HCT116 (cell line): ENCODE results near the gene APOLD1. TPM values are rescaled to one million over a fixed set of nuclear protein-coding genes. Genes with fewer than 3 reads are reported as not detected.

Source experiments
- ATAC-seq: fragments of 200-7000 bp; cut with Tn5 transposase; 2 replicates; pipeline ENCODE4 v1.9.1; 2020; ENCODE audit warnings: mild to moderate bottlenecking, moderate library complexity
- BruUV-seq: library from RNA; stranded (reverse); fragments of 400-500 nt; replicated peaks from 2 replicates; lab custom pipeline; 2021; lab: Mats Ljungman, UMichigan
- CTCF ChIA-PET: fragments of 300-600 bp; sonication (Branson Sonifier 250); formaldehyde crosslinking; loops from one replicate; lab custom pipeline; 2021; ENCODE audit warnings: antibody characterized with exemption; lab: Charles Lee
- POLR2A ChIA-PET: fragments of 300-600, 350-600 bp; sonication (Branson Sonifier 250); formaldehyde crosslinking; loops from one replicate; lab custom pipeline; 2021; ENCODE audit warnings: antibody characterized with exemption; lab: Charles Lee
- RAD21 ChIA-PET, 2 experiments: fragments of 300-600 bp; sonication (Branson Sonifier 250); formaldehyde crosslinking; loops; one replicate each; lab custom pipeline; 2023; ENCODE audit warnings: low total read pairs in 2 of 2; ENCODE audit not compliant: uncharacterized antibody in 2 of 2, unreplicated experiment in 2 of 2, low non-redundant PET in 1 of 2; lab: Charles Lee
- DNase-seq: peaks from one replicate; pipeline ENCODE4 v3.0.0-alpha.2; 2010; ENCODE audit warnings: low read depth, low spot score
- H2AFZ ChIP-seq: fragments of 200-600 bp; shearing (Covaris generic), sonication (generic); 2 replicates; pipeline ENCODE4 v1.6.1; 2017; ENCODE audit warnings: low read depth, mixed run types, mixed read lengths, antibody characterized with exemption, low read length; ENCODE audit not compliant: poor library complexity, severe bottlenecking
- H3K27ac ChIP-seq: 2 replicates; pipeline ENCODE4 v1.5.1; 2012; ENCODE audit warnings: low read depth, low read length
- H3K27me3 ChIP-seq: fragments of 200-600 bp; sonication (generic); 2 replicates; pipeline ENCODE4 v1.6.1; 2016; ENCODE audit warnings: mixed run types, low read length, mixed read lengths; ENCODE audit not compliant: insufficient read depth
- H3K36me3 ChIP-seq, 2 experiments: fragments of 200-500 bp in 1 of 2; fragments of 200-600 bp in 1 of 2; sonication (Bioruptor generic) in 1 of 2; sonication (generic) in 1 of 2; 2 replicates each; pipeline versions ENCODE4 v1.5.1 to v1.6.1; 2014 to 2016; ENCODE audit warnings: low read length in 2 of 2, inconsistent platforms in 1 of 2, mixed read lengths in 1 of 2, mixed run types in 1 of 2; ENCODE audit not compliant: insufficient read depth in 2 of 2, control insufficient read depth in 1 of 2
- H3K4me1 ChIP-seq, 2 experiments: fragments of 200-600 bp in 1 of 2; sonication (generic) in 1 of 2; 2 replicates each; pipeline versions ENCODE4 v1.5.1 to v1.6.1; 2012 to 2017; ENCODE audit warnings: low read length in 2 of 2, inconsistent platforms in 1 of 2, mild to moderate bottlenecking in 1 of 2, mixed read lengths in 1 of 2, mixed run types in 1 of 2, moderate library complexity in 1 of 2; ENCODE audit not compliant: insufficient read depth in 2 of 2, control insufficient read depth in 1 of 2
- H3K4me2 ChIP-seq: fragments of 200-600 bp; sonication (generic); 2 replicates; pipeline ENCODE4 v1.6.1; 2017; ENCODE audit warnings: mixed run types, low read length, mixed read lengths
- H3K4me3 ChIP-seq, 2 experiments: fragments of 200-600 bp in 1 of 2; sonication (generic) in 1 of 2; replicated peaks in 1 of 2; 2 replicates each; pipeline ENCODE4 v1.5.1; 2011 to 2016; ENCODE audit warnings: low read length in 2 of 2, control low read depth in 1 of 2, low read depth in 1 of 2, mild to moderate bottlenecking in 1 of 2, mixed read lengths in 1 of 2, mixed run types in 1 of 2
- H3K79me2 ChIP-seq: fragments of 200-600 bp; sonication (generic); 2 replicates; pipeline ENCODE4 v1.6.1; 2017; ENCODE audit warnings: mild to moderate bottlenecking, mixed run types, low read length, moderate library complexity, mixed read lengths; ENCODE audit not compliant: insufficient read depth
- H3K9ac ChIP-seq: fragments of 200-600 bp; sonication (generic); 2 replicates; pipeline ENCODE4 v1.6.1; 2016; ENCODE audit warnings: low read length, mixed read lengths
- H3K9me2 ChIP-seq: fragments of 200-600 bp; sonication (generic), shearing (Covaris generic); 2 replicates; pipeline ENCODE4 v1.6.1; 2017; ENCODE audit warnings: mixed run types, mild to moderate bottlenecking, moderate library complexity; ENCODE audit not compliant: insufficient read depth
- H3K9me3 ChIP-seq, 2 experiments: fragments of 200-500 bp in 1 of 2; fragments of 200-600 bp in 1 of 2; sonication (Bioruptor generic) in 1 of 2; sonication (generic) in 1 of 2; 2 replicates each; pipeline ENCODE4 v1.6.1; 2014 to 2017; ENCODE audit warnings: low read length in 2 of 2, mixed read lengths in 2 of 2, inconsistent platforms in 1 of 2, low read depth in 1 of 2, mild to moderate bottlenecking in 1 of 2, mixed run types in 1 of 2, moderate library complexity in 1 of 2; ENCODE audit not compliant: control insufficient read depth in 1 of 2, insufficient read depth in 1 of 2
- H4K20me1 ChIP-seq: fragments of 200-600 bp; sonication (generic), shearing (Covaris generic); 2 replicates; pipeline ENCODE4 v1.6.1; 2017; ENCODE audit warnings: mixed run types, mild to moderate bottlenecking, moderate library complexity; ENCODE audit not compliant: insufficient read depth
- EZH2phosphoT487 ChIP-seq: fragments of 200-600 bp; IDR thresholded peaks from 2 replicates; pipeline ENCODE4 v1.6.1; 2018; ENCODE audit warnings: antibody characterized with exemption, borderline replicate concordance
- FOSL1 ChIP-seq: IDR thresholded peaks from 2 replicates; pipeline ENCODE4 v1.6.1; 2012; ENCODE audit warnings: low read depth
- POLR2A ChIP-seq: IDR thresholded peaks from 2 replicates; pipeline ENCODE4 v1.7.0; 2011; ENCODE audit warnings: borderline replicate concordance; ENCODE audit not compliant: insufficient read depth, insufficient read length; ENCODE audit errors: extremely low read depth
- SRF ChIP-seq: IDR thresholded peaks from 2 replicates; pipeline ENCODE4 v1.6.1; 2012; ENCODE audit warnings: low read depth
- TCF7L2 ChIP-seq: IDR thresholded peaks from 2 replicates; pipeline ENCODE4 v1.7.0; 2011; ENCODE audit warnings: borderline replicate concordance, inconsistent platforms; ENCODE audit not compliant: insufficient read depth, insufficient read length; ENCODE audit errors: extremely low read depth
- YY1 ChIP-seq: IDR thresholded peaks from 2 replicates; pipeline ENCODE4 v1.6.1; 2011; ENCODE audit warnings: low read length, low read depth, moderate library complexity, mild to moderate bottlenecking; ENCODE audit not compliant: insufficient replicate concordance; ENCODE audit errors: extremely low read depth
- ZBTB33 ChIP-seq: IDR thresholded peaks from 2 replicates; pipeline ENCODE4 v1.6.1; 2011; ENCODE audit warnings: mild to moderate bottlenecking, low read length, moderate library complexity; ENCODE audit not compliant: insufficient replicate concordance; ENCODE audit errors: extremely low read depth
- intact Hi-C: fragments of 100-400 bp; cut with micrococcal nuclease; formaldehyde crosslinking; loops from 2 replicates; pipeline ENCODE4 v1.10.0; 2022
- total RNA-seq: library from RNA; stranded (reverse); gene quantifications from one replicate; pipeline ENCODE4 v1.2.1, GENCODE V29; 2021; ENCODE audit not compliant: unreplicated experiment

Gene APOLD1
- total RNA-seq, 1 experiment from 2014 or later = 3.9 TPM

GRCh38 chr12:12757121-12757520 lies 28.3 kb upstream of the APOLD1 start:
- Histone ChIP-seq H3K4me3 (no peak overlapping the region), H3K27me3 (no peaks in the 10 kb centered on the region), H3K9me3 (no peaks in the 10 kb centered on the region), H3K27ac (no peak overlapping the region), H3K4me2 (no peak overlapping the region), H3K4me1 (peaks cover 0 to 15% of the 10 kb centered on the region in 2 experiments; a peak in 2 of 4 replicates), H3K9ac (no peak overlapping the region), H3K9me2 (no peaks in the 10 kb centered on the region), H4K20me1 (no peaks in the 10 kb centered on the region), H3K79me2 (no peaks in the 10 kb centered on the region), H3K36me3 (no peaks in the 10 kb centered on the region), H2AFZ (no peak overlapping the region)
- POLR2A ChIA-PET = no interaction called here
- intact Hi-C loops = no loop called here
- RAD21 ChIA-PET = no interaction called here
- BruUV-seq = no TSS peak
- CTCF ChIA-PET = interaction anchor here (0.9 kb wide), 1 partner anchor 20 kb away, joined by 5 read pairs; no protein-coding TSS in a partner anchor
- TF ChIP-seq SRF = no peak
- TF ChIP-seq POLR2A = no peak
- TF ChIP-seq TCF7L2 = no peak
- TF ChIP-seq FOSL1 = no peak
- TF ChIP-seq YY1 = no peak
- no peak for TF ChIP-seq ZBTB33
- no peak for TF ChIP-seq EZH2phosphoT487
- ATAC-seq = no peak
- DNase-seq = no peak
